NCI-H1105 treated with DMSO at 0.1 percent for 48 hours (cell line): ENCODE results near the gene CNKSR3.

Source experiments
- DNase-seq: peaks from one replicate; lab custom pipeline; 2025; lab: John Stamatoyannopoulos, UW

Gene CNKSR3

GRCh38 chr6:154457046-154457713 lies 53.3 kb downstream of the CNKSR3 start:
- no peak for DNase-seq

GRCh38 chr6:154453329-154453728 lies 57.2 kb downstream of the CNKSR3 start:
- DNase-seq = no peak

GRCh38 chr6:154450498-154450897 lies 60.0 kb downstream of the CNKSR3 start:
- no peak for DNase-seq

- DNase-seq = peak; percentile 87
Observed at GRCh38 chr6:154448448-154449096, 61.9 kb downstream of the CNKSR3 start.

GRCh38 chr6:154447954-154448353 lies 62.5 kb downstream of the CNKSR3 start:
- DNase-seq = peak; percentile 90

- DNase-seq = no peak
Observed at GRCh38 chr6:154446984-154447383, 63.5 kb downstream of the CNKSR3 start.

GRCh38 chr6:154445417-154445816 lies 65.1 kb downstream of the CNKSR3 start:
- no peak for DNase-seq

- no peak for DNase-seq
Observed at GRCh38 chr6:154441995-154442310, 68.5 kb downstream of the CNKSR3 start.

- DNase-seq = no peak
Observed at GRCh38 chr6:154440422-154441043, 70.0 kb downstream of the CNKSR3 start.

GRCh38 chr6:154440022-154440421 lies 70.5 kb downstream of the CNKSR3 start:
- DNase-seq = no peak

- DNase-seq = no peak
Observed at GRCh38 chr6:154438882-154439415, 71.5 kb downstream of the CNKSR3 start.

GRCh38 chr6:154435400-154435945 lies 75.0 kb downstream of the CNKSR3 start:
- DNase-seq = no peak

- DNase-seq = no peak
Observed at GRCh38 chr6:154434662-154435061, 75.8 kb downstream of the CNKSR3 start.

- no peak for DNase-seq
Observed at GRCh38 chr6:154433477-154434241, 76.8 kb downstream of the CNKSR3 start.

GRCh38 chr6:154432533-154433476 lies 77.7 kb downstream of the CNKSR3 start:
- no peak for DNase-seq

- no peak for DNase-seq
Observed at GRCh38 chr6:154430481-154430919, 80.0 kb downstream of the CNKSR3 start.

- no peak for DNase-seq
Observed at GRCh38 chr6:154429711-154430110, 80.8 kb downstream of the CNKSR3 start.

- no peak for DNase-seq
Observed at GRCh38 chr6:154428897-154429296, 81.6 kb downstream of the CNKSR3 start.

- no peak for DNase-seq
Observed at GRCh38 chr6:154427446-154427845, 83.0 kb downstream of the CNKSR3 start.

GRCh38 chr6:154426997-154427396 lies 83.5 kb downstream of the CNKSR3 start:
- no peak for DNase-seq

- DNase-seq = no peak
Observed at GRCh38 chr6:154425034-154425433, 85.5 kb downstream of the CNKSR3 start.
